Fibroblast of the aortic adventitia (primary cell): ENCODE measurements around the gene ZNF521. TPM values are rescaled to one million over a fixed set of nuclear protein-coding genes. Genes with fewer than 3 reads are reported as not detected.
A peak's percentile ranks its signal among the peaks of the same experiment; 100 is the strongest.

Experiments used
- DNase-seq: peaks from one replicate; pipeline ENCODE4 v3.0.0-alpha.2; 2010; ENCODE audit warnings: low read depth
- H3K4me3 ChIP-seq: 2 replicates; pipeline ENCODE4 v1.5.1; 2011; ENCODE audit warnings: low read depth, mild to moderate bottlenecking, control low read depth, low read length, moderate library complexity
- total RNA-seq: library from RNA; depleted of rRNA; stranded (reverse); fragments of >200 nt; gene quantifications from 2 replicates; pipeline ENCODE4 v1.2.3, GENCODE V29; 2012; ENCODE audit warnings: low replicate concordance
- TF ChIP-seq, protein P1 (sequence below): IDR thresholded peaks from 2 replicates; pipeline ENCODE4 v1.5.1; 2011; ENCODE audit warnings: mild to moderate bottlenecking, low read length, control low read depth, inconsistent platforms; ENCODE audit not compliant: insufficient read depth

The ZNF521 gene
- total RNA-seq, 1 donor, result 35.7 TPM

DNA sequence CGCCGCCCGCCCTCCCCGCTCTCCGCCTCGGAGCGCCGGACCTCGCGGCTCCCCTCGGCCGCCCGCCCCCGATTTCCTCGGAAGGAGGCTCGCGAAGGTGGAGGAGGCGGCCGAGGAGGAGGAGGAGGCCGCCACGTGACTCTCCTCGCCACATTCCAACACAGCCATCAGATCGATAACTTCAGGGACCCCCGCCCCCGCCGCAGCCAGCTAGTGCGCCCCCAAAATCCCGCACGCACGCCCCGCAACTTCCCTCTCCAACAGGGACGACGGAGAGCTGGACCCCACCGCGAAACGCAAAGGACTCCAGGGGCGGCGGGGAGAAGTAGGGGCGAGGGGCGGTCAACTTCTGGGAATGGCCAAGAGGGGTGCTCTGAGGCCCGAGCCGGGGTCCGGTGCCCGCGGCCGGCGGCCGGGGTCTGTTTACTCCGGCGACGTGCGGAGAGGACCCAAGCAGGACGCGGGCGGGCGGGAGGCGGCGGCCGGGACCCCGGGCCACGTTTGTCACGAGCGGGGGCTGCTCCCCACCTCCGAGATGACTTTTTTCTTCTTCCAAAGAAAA, 2.0 kb downstream of the ZNF521 start:
- DNase-seq, result peak; percentile 7
- peak overlapping the region; percentile 81 for H3K4me3 ChIP-seq
- TF ChIP-seq, protein P1, sequence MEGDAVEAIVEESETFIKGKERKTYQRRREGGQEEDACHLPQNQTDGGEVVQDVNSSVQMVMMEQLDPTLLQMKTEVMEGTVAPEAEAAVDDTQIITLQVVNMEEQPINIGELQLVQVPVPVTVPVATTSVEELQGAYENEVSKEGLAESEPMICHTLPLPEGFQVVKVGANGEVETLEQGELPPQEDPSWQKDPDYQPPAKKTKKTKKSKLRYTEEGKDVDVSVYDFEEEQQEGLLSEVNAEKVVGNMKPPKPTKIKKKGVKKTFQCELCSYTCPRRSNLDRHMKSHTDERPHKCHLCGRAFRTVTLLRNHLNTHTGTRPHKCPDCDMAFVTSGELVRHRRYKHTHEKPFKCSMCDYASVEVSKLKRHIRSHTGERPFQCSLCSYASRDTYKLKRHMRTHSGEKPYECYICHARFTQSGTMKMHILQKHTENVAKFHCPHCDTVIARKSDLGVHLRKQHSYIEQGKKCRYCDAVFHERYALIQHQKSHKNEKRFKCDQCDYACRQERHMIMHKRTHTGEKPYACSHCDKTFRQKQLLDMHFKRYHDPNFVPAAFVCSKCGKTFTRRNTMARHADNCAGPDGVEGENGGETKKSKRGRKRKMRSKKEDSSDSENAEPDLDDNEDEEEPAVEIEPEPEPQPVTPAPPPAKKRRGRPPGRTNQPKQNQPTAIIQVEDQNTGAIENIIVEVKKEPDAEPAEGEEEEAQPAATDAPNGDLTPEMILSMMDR, result no peak

GRCh38 chr18:25349131-25349925, 2.6 kb downstream of the ZNF521 start:
- DNase-seq, result peak; percentile 56
- TF ChIP-seq, protein P1, result no peak
- H3K4me3 ChIP-seq, result peak overlapping the region; percentile 81

DNA sequence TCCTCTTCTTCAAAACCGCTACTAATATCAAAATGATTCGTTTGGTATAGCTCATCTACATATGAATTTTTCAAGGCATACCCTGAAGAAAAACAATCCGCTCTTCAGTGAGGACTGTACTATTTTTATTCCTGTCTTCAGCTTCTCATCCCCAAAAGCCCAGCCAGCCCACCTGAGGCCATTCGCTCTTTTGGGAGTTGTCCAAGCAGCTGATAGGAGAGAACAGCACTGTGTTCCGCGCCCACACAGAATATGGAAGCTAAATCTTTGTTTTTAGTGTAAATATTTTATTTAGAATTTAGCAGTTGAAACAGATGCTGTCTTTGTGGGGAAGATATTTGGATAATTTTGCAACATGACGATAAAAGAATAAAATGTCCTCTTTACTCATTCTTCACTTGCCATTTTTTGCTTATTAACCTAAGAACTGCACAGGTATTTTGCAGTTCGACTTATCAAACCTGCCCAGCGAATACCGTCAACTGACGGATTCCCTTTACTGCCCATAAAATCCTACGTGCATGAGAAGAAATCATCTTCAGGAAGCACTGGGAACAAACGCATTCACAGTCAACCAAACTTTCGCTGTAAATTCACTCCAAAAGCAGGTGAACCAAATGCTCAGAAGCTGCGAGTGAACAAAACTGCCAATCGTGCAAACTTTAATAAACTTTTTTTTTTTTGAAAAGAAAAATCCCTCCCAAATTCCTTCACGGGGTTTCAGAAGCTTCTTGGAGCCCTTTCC, 3.4 kb downstream of the ZNF521 start:
- TF ChIP-seq, protein P1, result no peak
- no peak for DNase-seq
- peak overlapping the region; percentile 81 for H3K4me3 ChIP-seq

- DNase-seq, result no peak
- TF ChIP-seq, protein P1, result no peak
- H3K4me3 ChIP-seq, result no peak overlapping the region
These were observed 5.4 kb downstream of the ZNF521 start for GRCh38 chr18:25346561-25346960.

GRCh38 chr18:25345081-25345866, 6.7 kb downstream of the ZNF521 start:
- DNase-seq, result peak; percentile 26
- TF ChIP-seq, protein P1, result no peak
- no peak overlapping the region for H3K4me3 ChIP-seq

- TF ChIP-seq, protein P1, result no peak
- DNase-seq, result no peak
- no peak overlapping the region for H3K4me3 ChIP-seq
These were observed 10.1 kb downstream of the ZNF521 start for GRCh38 chr18:25341831-25342230.
